LNCAP (cell line): ENCODE results near the gene USP6.

ENCODE experiments used
- TF ChIP-seq, protein P1 (sequence below): fragments of 450-650 bp; IDR thresholded peaks from 2 replicates; pipeline ENCODE4 v1.5.1; 2017; ENCODE audit warnings: mild to moderate bottlenecking

The USP6 gene

DNA sequence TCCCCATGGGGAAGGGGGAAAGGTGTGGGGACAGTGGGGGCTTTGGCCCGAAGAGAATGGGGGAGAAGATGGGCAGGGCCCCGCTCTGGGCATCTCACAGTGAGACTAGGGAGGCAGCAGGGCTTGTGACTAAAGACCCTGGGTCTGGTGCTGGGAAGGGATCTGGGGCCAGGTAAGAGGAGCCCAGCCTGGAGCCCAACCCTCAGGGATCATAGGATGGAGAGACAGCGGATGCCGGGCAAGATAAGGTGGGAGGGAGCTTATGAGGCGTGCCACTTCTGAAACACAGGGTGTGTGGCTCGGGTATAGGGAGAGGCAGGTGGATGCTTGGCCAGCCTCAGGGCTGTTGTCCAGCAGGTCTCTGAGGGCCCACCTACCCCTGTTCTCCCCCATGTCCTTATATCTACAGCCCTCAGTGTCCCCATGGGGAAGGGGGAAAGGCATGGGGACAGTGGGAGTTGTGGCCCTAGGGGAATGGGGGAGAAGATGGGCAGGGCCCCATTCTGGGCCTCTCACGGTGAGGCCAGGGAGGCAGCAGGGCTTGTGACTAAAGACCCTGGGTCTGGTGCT, 15.4 kb downstream of the USP6 start:
- TF ChIP-seq, protein P1, sequence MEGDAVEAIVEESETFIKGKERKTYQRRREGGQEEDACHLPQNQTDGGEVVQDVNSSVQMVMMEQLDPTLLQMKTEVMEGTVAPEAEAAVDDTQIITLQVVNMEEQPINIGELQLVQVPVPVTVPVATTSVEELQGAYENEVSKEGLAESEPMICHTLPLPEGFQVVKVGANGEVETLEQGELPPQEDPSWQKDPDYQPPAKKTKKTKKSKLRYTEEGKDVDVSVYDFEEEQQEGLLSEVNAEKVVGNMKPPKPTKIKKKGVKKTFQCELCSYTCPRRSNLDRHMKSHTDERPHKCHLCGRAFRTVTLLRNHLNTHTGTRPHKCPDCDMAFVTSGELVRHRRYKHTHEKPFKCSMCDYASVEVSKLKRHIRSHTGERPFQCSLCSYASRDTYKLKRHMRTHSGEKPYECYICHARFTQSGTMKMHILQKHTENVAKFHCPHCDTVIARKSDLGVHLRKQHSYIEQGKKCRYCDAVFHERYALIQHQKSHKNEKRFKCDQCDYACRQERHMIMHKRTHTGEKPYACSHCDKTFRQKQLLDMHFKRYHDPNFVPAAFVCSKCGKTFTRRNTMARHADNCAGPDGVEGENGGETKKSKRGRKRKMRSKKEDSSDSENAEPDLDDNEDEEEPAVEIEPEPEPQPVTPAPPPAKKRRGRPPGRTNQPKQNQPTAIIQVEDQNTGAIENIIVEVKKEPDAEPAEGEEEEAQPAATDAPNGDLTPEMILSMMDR = no peak

- TF ChIP-seq, protein P1 = no peak
Measured at GRCh38 chr17:5133311-5133710, 17.5 kb downstream of the USP6 start.

DNA sequence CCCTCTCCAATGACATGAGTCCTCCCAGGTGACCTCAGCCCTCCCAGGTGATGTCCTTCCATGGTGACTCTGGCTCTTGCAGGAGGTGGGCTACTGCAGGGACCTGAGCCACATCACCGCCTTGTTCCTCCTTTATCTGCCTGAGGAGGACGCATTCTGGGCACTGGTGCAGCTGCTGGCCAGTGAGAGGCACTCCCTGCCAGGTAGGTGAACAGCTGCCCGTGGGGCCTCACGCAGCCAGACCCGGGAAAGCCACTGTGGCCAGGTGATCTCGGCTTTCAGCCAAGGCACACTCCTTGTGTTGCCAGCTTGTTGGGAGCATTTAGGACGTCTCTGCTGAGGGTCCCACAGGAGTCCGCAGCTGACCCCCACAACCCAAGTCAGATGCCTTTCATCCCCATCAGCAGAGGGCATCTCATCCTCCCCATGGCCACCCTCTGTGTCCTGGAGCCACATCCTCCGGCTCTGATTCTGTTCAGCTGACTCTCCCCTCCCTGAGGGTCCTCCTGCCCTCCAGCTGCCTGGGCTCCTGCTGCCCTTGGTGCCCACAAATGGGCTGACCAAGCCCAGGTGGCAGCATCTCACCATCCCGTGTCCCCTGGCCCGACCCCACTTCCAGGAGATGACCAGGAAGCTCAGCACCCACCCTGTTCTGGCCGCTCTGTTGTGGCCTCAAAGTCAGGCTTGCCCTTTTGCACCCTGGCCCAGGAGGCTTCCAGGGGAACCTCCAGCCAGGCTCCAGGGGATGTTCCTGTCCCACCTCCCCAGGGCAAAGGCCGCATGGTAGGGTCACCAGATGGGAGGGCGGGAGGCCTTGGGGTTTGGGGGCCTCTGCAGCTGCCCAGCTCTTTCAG, 20.1 kb downstream of the USP6 start:
- TF ChIP-seq, protein P1 = no peak

GRCh38 chr17:5138616-5139457, 23.0 kb downstream of the USP6 start:
- TF ChIP-seq, protein P1 = no peak

DNA sequence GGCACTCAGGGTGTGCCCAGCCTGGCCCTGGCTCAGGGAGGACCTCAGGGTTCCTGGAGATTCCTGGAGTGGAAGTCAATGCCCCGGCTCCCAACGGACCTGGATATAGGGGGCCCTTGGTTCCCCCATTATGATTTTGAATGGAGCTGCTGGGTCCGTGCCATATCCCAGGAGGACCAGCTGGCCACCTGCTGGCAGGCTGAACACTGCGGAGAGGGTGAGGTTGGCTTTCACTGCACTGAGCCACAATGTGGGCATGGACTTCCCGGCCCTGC, 23.6 kb downstream of the USP6 start:
- TF ChIP-seq, protein P1 = no peak

DNA sequence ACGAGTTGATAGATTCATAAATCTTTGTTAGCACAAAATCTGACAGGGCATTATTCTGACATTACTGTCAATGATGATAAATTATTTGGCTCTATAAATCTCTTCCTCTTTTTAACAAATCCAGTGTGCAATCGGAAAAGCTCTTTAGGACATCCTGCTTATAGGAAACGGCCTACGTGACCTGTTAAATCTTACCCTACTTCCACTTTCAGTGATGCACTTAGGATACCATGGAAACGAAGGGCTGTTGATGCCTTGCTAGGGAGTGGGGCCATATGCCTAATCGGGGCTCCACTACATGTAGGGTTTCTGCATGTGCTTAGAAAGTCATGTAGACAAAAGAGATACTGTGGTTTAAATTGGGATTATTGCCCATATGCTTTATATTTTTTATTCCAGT, 48.6 kb downstream of the USP6 start:
- TF ChIP-seq, protein P1 = no peak

DNA sequence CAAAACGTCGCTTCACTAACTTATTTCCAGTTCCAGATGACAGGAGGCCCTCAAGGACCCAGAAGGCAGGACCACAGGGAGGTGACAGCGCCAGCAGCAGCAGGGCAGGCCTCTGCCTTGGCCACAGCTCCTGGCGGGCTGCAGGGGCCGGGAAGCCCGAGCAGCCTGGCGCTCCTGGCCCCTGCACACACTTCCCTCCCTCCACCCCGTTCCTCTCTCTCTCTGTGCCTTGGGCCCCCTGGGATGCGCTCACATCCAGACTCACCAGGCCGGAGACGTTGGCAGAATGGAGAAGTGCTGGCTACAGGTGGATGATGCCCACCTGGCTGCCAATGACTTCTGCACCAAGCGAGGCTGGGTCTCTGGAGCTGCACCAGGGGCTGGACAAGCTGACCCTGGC, 63.2 kb downstream of the USP6 start:
- TF ChIP-seq, protein P1 = no peak
